Activated CD4-positive, alpha-beta T cell treated with anti-CD3 and anti-CD28 coated beads for 36 hours (primary cell): ENCODE measurements around the gene ZFPM1. TPM values are rescaled to one million over a fixed set of nuclear protein-coding genes. Genes with fewer than 3 reads are reported as not detected.
A peak's percentile ranks its signal among the peaks of the same experiment; 100 is the strongest.
"Not testable (repeated sequence)": the region's sequence is repeated elsewhere in the genome, so short reads cannot be mapped to it uniquely, and the experiment has no call there.

Source experiments
- ATAC-seq: fragments of 200-7000 bp; cut with Tn5 transposase; one replicate; pipeline ENCODE4 v1.10.0; 2021; ENCODE audit warnings: mild to moderate bottlenecking, moderate library complexity
- CTCF ChIA-PET: fragments of 350-600 bp; sonication (Branson Sonifier 250); formaldehyde crosslinking; loops from one replicate; lab custom pipeline; 2021; ENCODE audit warnings: antibody characterized with exemption; lab: Charles Lee
- POLR2A ChIA-PET: fragments of 350-600 bp; sonication (Branson Sonifier 250); formaldehyde crosslinking; loops from one replicate; lab custom pipeline; 2021; ENCODE audit warnings: antibody characterized with exemption, inconsistent platforms; lab: Charles Lee
- DNase-seq: peaks from one replicate; pipeline ENCODE4 v3.0.0-alpha.2; 2020
- H3K27ac Mint-ChIP-seq: one replicate; pipeline ENCODE4 v1.8.0; 2021; ENCODE audit warnings: mixed read lengths
- H3K27me3 Mint-ChIP-seq: one replicate; pipeline ENCODE4 v1.8.0; 2021; ENCODE audit warnings: mixed read lengths
- H3K36me3 Mint-ChIP-seq: one replicate; pipeline ENCODE4 v1.8.0; 2021; ENCODE audit warnings: low read depth, mixed read lengths
- H3K4me1 Mint-ChIP-seq: one replicate; pipeline ENCODE4 v1.8.0; 2021; ENCODE audit warnings: mixed read lengths
- H3K4me3 Mint-ChIP-seq: one replicate; pipeline ENCODE4 v1.8.0; 2021; ENCODE audit warnings: mild to moderate bottlenecking, moderate library complexity, mixed read lengths
- H3K9me3 Mint-ChIP-seq: one replicate; pipeline ENCODE4 v1.8.0; 2021; ENCODE audit warnings: low read depth, mixed read lengths
- intact Hi-C, 2 experiments: fragments of 100-400 bp; cut with DNase I in 1 of 2; cut with micrococcal nuclease in 1 of 2; formaldehyde crosslinking; loops; one replicate each; pipeline versions ENCODE4 v1.14.2 to v1.15.1; 2022 to 2024; cut with DNase I, micrococcal nuclease
- total RNA-seq, 2 experiments: library from RNA; stranded (reverse); gene quantifications; one replicate each; pipeline ENCODE4 v1.2.3, GENCODE V29; 2021

ZFPM1 gene
- total RNA-seq, 2 experiments from 2014 or later: 9.9 to 12.6 TPM

GRCh38 chr16:88516601-88517061 is 63.6 kb downstream of the ZFPM1 start:
- POLR2A ChIA-PET: no interaction called here

GRCh38 chr16:88517208-88517774 is 64.2 kb downstream of the ZFPM1 start:
- intact Hi-C loops, H3K27ac Mint-ChIP-seq, POLR2A ChIA-PET, ATAC-seq, H3K4me3 Mint-ChIP-seq, H3K36me3 Mint-ChIP-seq, CTCF ChIA-PET, H3K4me1 Mint-ChIP-seq, DNase-seq, H3K9me3 Mint-ChIP-seq, H3K27me3 Mint-ChIP-seq: not testable (repeated sequence)

More at GRCh38 chr16:88516601-88517061, 63.6 kb downstream of the ZFPM1 start:
- Mint-ChIP-seq H3K9me3 (peaks cover 3% of the 10 kb centered on the region), H3K4me1 (no peaks in the 10 kb centered on the region), H3K36me3 (no peaks in the 10 kb centered on the region), H3K4me3 (no peak overlapping the region), H3K27me3 (no peaks in the 10 kb centered on the region), H3K27ac (no peak overlapping the region)
- CTCF ChIA-PET: no interaction called here
- intact Hi-C loops: no loop called here
- no peak for ATAC-seq
- no peak for DNase-seq

GRCh38 chr16:88518411-88519111 is 65.5 kb downstream of the ZFPM1 start:
- H3K4me3 Mint-ChIP-seq, intact Hi-C loops, DNase-seq, H3K9me3 Mint-ChIP-seq, CTCF ChIA-PET, H3K4me1 Mint-ChIP-seq, H3K36me3 Mint-ChIP-seq, ATAC-seq, H3K27me3 Mint-ChIP-seq, H3K27ac Mint-ChIP-seq, POLR2A ChIA-PET: not testable (repeated sequence)

GRCh38 chr16:88519240-88519639 is 66.2 kb downstream of the ZFPM1 start:
- Mint-ChIP-seq H3K36me3 (no peaks in the 10 kb centered on the region), H3K9me3 (peaks cover 3% of the 10 kb centered on the region), H3K4me3 (no peak overlapping the region), H3K27me3 (no peaks in the 10 kb centered on the region), H3K4me1 (no peaks in the 10 kb centered on the region), H3K27ac (no peak overlapping the region)
- ChIA-PET CTCF (no interaction called here), POLR2A (no interaction called here)
- DNase-seq: no peak
- no peak for ATAC-seq
- intact Hi-C loops: no loop called here

DNA sequence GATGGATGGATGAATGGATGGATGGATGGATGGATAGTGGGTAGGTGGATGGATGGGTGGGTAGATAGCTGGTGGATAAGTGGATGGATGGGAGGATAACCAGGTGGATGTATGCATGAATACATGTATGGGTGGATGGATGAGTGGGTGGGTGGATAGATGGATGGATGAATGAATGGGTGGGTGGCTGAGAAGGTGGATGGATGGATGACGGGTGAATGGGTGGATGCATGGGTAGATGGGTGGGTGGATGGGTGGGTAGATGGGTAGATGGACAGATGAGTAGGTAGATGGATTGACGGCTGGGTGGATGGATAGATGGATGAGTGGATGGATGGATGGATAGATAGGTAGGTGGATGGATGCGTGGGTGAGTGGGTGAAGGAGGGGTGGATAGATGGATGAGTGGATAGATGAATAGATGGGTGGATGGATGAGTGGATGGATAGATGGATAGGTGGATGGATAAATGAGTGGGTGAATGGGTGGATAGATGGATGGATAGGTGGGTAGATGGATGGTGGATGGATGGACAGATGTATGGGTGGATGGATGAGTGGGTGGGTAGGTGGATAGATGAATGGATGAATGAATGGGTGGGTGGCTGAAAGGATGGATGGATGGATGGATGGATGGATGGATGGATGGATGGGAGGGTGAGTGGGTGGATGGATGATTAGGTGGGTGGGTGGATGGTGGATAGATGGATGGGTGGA is 67.0 kb downstream of the ZFPM1 start:
- Mint-ChIP-seq H3K4me1 (no peaks in the 10 kb centered on the region), H3K27ac (no peak overlapping the region), H3K27me3 (no peaks in the 10 kb centered on the region), H3K4me3 (no peak overlapping the region), H3K36me3 (no peaks in the 10 kb centered on the region), H3K9me3 (peaks cover 3% of the 10 kb centered on the region)
- ChIA-PET CTCF (no interaction called here), POLR2A (no interaction called here)
- intact Hi-C loops: no loop called here
- DNase-seq (no peak), ATAC-seq (no peak)

DNA sequence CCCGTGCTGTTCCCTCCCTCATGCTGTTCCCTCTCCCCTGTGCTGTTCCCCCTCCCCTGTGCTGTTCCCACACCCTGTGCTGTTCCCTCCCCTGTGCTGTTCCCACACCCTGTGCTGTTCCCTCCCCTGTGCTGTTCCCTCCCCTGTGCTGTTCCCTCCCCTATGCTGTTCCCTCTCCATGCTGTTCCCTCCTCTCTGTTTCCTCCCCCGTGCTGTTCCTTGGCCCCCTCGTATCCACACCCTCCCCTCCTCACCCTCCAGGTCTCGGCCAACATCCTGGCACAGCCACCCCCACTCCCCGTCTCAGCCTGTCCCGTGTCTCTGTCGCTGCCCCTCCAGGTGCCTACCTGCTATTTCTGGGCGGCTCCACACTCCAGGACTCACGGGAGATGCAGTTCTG is 68.6 kb downstream of the ZFPM1 start:
- POLR2A ChIA-PET: no interaction called here
- no peak overlapping the region for H3K27ac Mint-ChIP-seq

GRCh38 chr16:88522276-88522949 is 69.3 kb downstream of the ZFPM1 start:
- no peaks in the 10 kb centered on the region for H3K36me3 Mint-ChIP-seq
- ChIA-PET POLR2A (no interaction called here), CTCF (interaction anchor here (0.6 to 1.3 kb wide), 2 partner anchors 39 to 224 kb away, joined by 3 read pairs; no protein-coding TSS in a partner anchor)
- no peak overlapping the region for H3K27ac Mint-ChIP-seq
- ATAC-seq (no peak), DNase-seq (no peak)
- no peaks in the 10 kb centered on the region for H3K27me3 Mint-ChIP-seq
- H3K9me3 Mint-ChIP-seq: peaks cover 3% of the 10 kb centered on the region
- H3K4me1 Mint-ChIP-seq: peaks cover 2% of the 10 kb centered on the region
- H3K4me3 Mint-ChIP-seq: no peak overlapping the region
- intact Hi-C loops: no loop called here

More for the DNA sequence above, 68.6 kb downstream of the ZFPM1 start:
- ATAC-seq (no peak), DNase-seq (no peak)
- Mint-ChIP-seq H3K36me3 (no peaks in the 10 kb centered on the region), H3K4me1 (peaks cover 2% of the 10 kb centered on the region), H3K4me3 (no peak overlapping the region), H3K27me3 (no peaks in the 10 kb centered on the region), H3K9me3 (peaks cover 3% of the 10 kb centered on the region)
- intact Hi-C loops: no loop called here
- CTCF ChIA-PET: no interaction called here

GRCh38 chr16:88523309-88524161 is 70.5 kb downstream of the ZFPM1 start:
- Mint-ChIP-seq H3K27me3 (no peaks in the 10 kb centered on the region), H3K36me3 (no peaks in the 10 kb centered on the region), H3K9me3 (no peaks in the 10 kb centered on the region), H3K27ac (no peak overlapping the region), H3K4me1 (peaks cover 2% of the 10 kb centered on the region), H3K4me3 (no peak overlapping the region)
- ChIA-PET CTCF (interaction anchor here (0.6 to 1.3 kb wide), 3 partner anchors 38 to 225 kb away, joined by 3 read pairs; no protein-coding TSS in a partner anchor), POLR2A (no interaction called here)
- intact Hi-C loops: no loop called here
- ATAC-seq (no peak), DNase-seq (no peak)

DNA sequence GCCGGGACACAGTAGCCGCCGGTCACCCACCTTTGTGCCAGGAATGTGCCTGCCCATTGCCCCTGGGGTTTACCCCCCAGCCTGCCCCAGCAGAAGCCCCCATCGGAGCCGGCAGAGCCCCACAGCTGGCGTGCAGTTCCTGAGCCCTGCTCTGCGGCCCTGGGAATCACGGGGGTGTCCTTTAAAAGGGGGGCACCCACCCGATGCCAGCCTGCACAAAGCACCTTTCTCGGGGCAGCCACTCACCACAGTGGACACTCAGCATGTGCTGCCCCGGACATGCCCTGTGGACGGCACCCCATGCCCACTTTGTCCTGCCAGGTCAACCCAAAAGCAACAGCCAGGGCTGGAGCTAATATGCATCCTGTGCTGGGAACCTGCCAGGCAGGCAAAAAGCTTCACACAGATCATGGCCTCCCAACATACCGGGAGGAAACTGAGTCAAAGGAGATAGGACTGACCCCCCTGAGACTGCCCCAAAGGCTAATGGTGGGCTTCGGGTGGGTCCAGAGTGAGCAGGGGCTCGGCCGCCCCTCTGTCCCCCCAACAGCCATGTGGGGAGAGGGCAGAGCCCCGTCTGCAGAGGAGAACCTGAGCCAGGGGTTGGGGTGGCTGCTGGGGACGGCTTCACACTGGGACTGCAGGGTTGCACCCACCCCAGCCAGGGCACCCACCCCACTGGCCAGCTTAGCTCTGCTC is 71.3 kb downstream of the ZFPM1 start:
- no peaks in the 10 kb centered on the region for H3K27me3 Mint-ChIP-seq
- H3K27ac Mint-ChIP-seq: no peak overlapping the region
- H3K4me1 Mint-ChIP-seq: peaks cover 2% of the 10 kb centered on the region
- ATAC-seq (no peak), DNase-seq (peak; percentile 5)
- H3K4me3 Mint-ChIP-seq: no peak overlapping the region
- intact Hi-C loops: no loop called here
- H3K9me3 Mint-ChIP-seq: no peaks in the 10 kb centered on the region
- H3K36me3 Mint-ChIP-seq: no peaks in the 10 kb centered on the region
- CTCF ChIA-PET: interaction anchor here (0.6 kb wide), 1 partner anchor 85 kb away, joined by 3 read pairs; no protein-coding TSS in a partner anchor
- POLR2A ChIA-PET: no interaction called here

GRCh38 chr16:88524973-88525662 is 72.0 kb downstream of the ZFPM1 start:
- no peak for ATAC-seq
- no peaks in the 10 kb centered on the region for H3K27me3 Mint-ChIP-seq
- POLR2A ChIA-PET: no interaction called here
- no peaks in the 10 kb centered on the region for H3K36me3 Mint-ChIP-seq
- no peak overlapping the region for H3K4me3 Mint-ChIP-seq
- intact Hi-C loops: loop anchor here in 1 of 2 experiments (5.0 kb wide), 1 partner anchor 37 kb away; no protein-coding TSS in a partner anchor
- peaks cover 2% of the 10 kb centered on the region for H3K4me1 Mint-ChIP-seq
- no peak overlapping the region for H3K27ac Mint-ChIP-seq
- CTCF ChIA-PET: no interaction called here
- peak; percentile 10 for DNase-seq
- no peaks in the 10 kb centered on the region for H3K9me3 Mint-ChIP-seq
